DND-41 (cell line): ENCODE results near the gene PDLIM1.

Experiments
- ATAC-seq: fragments of 200-7000 bp; cut with Tn5 transposase; 3 replicates; pipeline ENCODE4 v1.9.1; 2021; ENCODE audit warnings: low read depth; ENCODE audit not compliant: insufficient read depth
- DNase-seq: peaks from one replicate; pipeline ENCODE4 v3.0.0-alpha.2; 2020
- H2AFZ ChIP-seq: 2 replicates; pipeline ENCODE4 v1.6.0; 2012; ENCODE audit warnings: low read depth, low read length
- H3K27ac ChIP-seq: 2 replicates; pipeline ENCODE4 v1.5.1; 2012; ENCODE audit warnings: low read length, inconsistent platforms
- H3K27me3 ChIP-seq: fragments of 200-600 bp; sonication (generic); 2 replicates; pipeline ENCODE4 v1.6.0; 2012; ENCODE audit warnings: low read length, mild to moderate bottlenecking, inconsistent platforms; ENCODE audit not compliant: insufficient read depth, poor library complexity
- H3K36me3 ChIP-seq: 2 replicates; pipeline ENCODE4 v1.5.1; 2012; ENCODE audit warnings: low read length, inconsistent platforms; ENCODE audit not compliant: insufficient read depth
- H3K4me1 ChIP-seq: 2 replicates; pipeline ENCODE4 v1.5.1; 2012; ENCODE audit warnings: mild to moderate bottlenecking, low read length; ENCODE audit not compliant: insufficient read depth
- H3K4me2 ChIP-seq: 2 replicates; pipeline ENCODE4 v1.6.0; 2012; ENCODE audit warnings: mild to moderate bottlenecking, moderate library complexity, low read length, inconsistent platforms; ENCODE audit not compliant: insufficient read depth
- H3K4me3 ChIP-seq, 2 experiments: fragments of 200-600 bp in 1 of 2; shearing (Covaris generic) in 1 of 2; 2 replicates each; pipeline ENCODE4 v1.5.1; 2012 to 2016; ENCODE audit warnings: inconsistent platforms in 2 of 2, low read length in 2 of 2, mild to moderate bottlenecking in 2 of 2, low read depth in 1 of 2, moderate library complexity in 1 of 2
- H3K79me2 ChIP-seq: 2 replicates; pipeline ENCODE4 v1.6.0; 2012; ENCODE audit warnings: low read length, inconsistent platforms; ENCODE audit not compliant: insufficient read depth
- H3K9ac ChIP-seq: 2 replicates; pipeline ENCODE4 v1.6.0; 2012; ENCODE audit warnings: low read depth, mild to moderate bottlenecking, inconsistent platforms, low read length, moderate library complexity
- H3K9me3 ChIP-seq: 2 replicates; pipeline ENCODE4 v1.5.1; 2012; ENCODE audit warnings: low read length, moderate library complexity, mild to moderate bottlenecking, inconsistent platforms; ENCODE audit not compliant: insufficient read depth, severe bottlenecking
- H4K20me1 ChIP-seq: 2 replicates; pipeline ENCODE4 v1.6.0; 2012; ENCODE audit warnings: low read length; ENCODE audit not compliant: insufficient read depth
- EZH2 ChIP-seq: IDR thresholded peaks from 3 replicates; pipeline ENCODE4 v1.6.1; 2012; ENCODE audit warnings: borderline replicate concordance, low read depth, mild to moderate bottlenecking, moderate library complexity, low read length, inconsistent platforms; ENCODE audit not compliant: severe bottlenecking
- TF ChIP-seq, protein P1 (sequence below): IDR thresholded peaks from 2 replicates; pipeline ENCODE4 v1.5.1; 2012; ENCODE audit warnings: borderline replicate concordance, low read length, moderate library complexity, mild to moderate bottlenecking; ENCODE audit not compliant: poor library complexity, severe bottlenecking; ENCODE audit errors: extremely low read depth

The PDLIM1 gene

DNA sequence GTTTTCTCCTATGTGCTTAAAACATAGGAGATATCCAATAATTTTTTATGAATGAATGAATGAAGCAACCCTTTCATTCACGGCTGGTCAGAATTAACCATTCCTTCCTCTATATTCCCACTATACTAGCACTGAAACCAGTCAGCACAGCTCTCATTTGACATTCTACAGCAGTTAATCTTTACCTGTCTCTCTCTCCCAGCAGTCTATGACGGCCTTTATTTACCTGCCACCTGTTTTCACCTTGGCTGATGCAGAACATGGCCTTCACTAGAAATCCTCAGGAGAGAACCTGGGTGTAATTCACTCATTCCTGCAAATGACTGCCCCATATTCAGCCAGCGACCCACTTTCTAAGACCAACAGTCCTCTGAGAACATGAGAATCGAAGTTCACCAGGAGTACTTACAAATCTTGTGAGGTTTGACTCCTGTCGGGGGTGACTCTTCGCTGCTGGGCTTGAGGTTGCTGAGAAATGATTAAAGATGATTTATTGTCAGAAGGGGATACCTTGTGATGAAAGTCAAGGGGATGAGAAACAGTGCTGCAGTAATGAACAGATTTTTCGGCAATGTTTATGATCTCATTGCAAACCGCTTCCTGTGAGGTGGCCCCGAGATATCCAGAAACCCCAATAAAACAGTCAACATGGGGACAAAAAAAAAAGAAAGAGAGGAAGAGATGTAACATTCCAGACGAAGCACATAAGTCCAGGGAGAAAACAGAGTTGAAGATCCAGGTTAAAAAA, 30.9 kb upstream of the PDLIM1 start:
- Histone ChIP-seq H3K79me2 (no peaks in the 10 kb centered on the region), H3K27me3 (peaks cover 3% of the 10 kb centered on the region), H3K9me3 (no peaks in the 10 kb centered on the region), H3K36me3 (no peaks in the 10 kb centered on the region), H4K20me1 (no peaks in the 10 kb centered on the region), H3K27ac (no peak overlapping the region), H3K4me2 (no peak overlapping the region), H3K4me3 (no peak overlapping the region), H3K4me1 (no peaks in the 10 kb centered on the region), H3K9ac (no peak overlapping the region), H2AFZ (no peak overlapping the region)
- DNase-seq, result no peak
- TF ChIP-seq, protein P1, sequence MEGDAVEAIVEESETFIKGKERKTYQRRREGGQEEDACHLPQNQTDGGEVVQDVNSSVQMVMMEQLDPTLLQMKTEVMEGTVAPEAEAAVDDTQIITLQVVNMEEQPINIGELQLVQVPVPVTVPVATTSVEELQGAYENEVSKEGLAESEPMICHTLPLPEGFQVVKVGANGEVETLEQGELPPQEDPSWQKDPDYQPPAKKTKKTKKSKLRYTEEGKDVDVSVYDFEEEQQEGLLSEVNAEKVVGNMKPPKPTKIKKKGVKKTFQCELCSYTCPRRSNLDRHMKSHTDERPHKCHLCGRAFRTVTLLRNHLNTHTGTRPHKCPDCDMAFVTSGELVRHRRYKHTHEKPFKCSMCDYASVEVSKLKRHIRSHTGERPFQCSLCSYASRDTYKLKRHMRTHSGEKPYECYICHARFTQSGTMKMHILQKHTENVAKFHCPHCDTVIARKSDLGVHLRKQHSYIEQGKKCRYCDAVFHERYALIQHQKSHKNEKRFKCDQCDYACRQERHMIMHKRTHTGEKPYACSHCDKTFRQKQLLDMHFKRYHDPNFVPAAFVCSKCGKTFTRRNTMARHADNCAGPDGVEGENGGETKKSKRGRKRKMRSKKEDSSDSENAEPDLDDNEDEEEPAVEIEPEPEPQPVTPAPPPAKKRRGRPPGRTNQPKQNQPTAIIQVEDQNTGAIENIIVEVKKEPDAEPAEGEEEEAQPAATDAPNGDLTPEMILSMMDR, result no peak
- no peak for TF ChIP-seq EZH2
- no peak for ATAC-seq

GRCh38 chr10:95319239-95319638, 28.4 kb upstream of the PDLIM1 start:
- Histone ChIP-seq H3K4me1 (no peaks in the 10 kb centered on the region), H2AFZ (no peak overlapping the region), H3K9me3 (no peaks in the 10 kb centered on the region), H3K27me3 (peaks cover 2% of the 10 kb centered on the region), H3K27ac (no peak overlapping the region), H3K79me2 (no peaks in the 10 kb centered on the region), H3K4me2 (no peak overlapping the region), H4K20me1 (no peaks in the 10 kb centered on the region), H3K4me3 (no peak overlapping the region), H3K36me3 (no peaks in the 10 kb centered on the region), H3K9ac (no peak overlapping the region)
- ATAC-seq, result no peak
- no peak for DNase-seq
- TF ChIP-seq, protein P1, result no peak
- no peak for TF ChIP-seq EZH2

GRCh38 chr10:95315509-95315908, 24.7 kb upstream of the PDLIM1 start:
- DNase-seq (no peak), ATAC-seq (no peak)
- H4K20me1 ChIP-seq, result no peaks in the 10 kb centered on the region

More at GRCh38 chr10:95315509-95315908, 24.7 kb upstream of the PDLIM1 start:
- H3K4me1 ChIP-seq, result no peaks in the 10 kb centered on the region
- no peak overlapping the region for H3K4me3 ChIP-seq
- H3K4me2 ChIP-seq, result no peak overlapping the region
- no peak overlapping the region for H2AFZ ChIP-seq
- H3K27me3 ChIP-seq, result peaks cover 5% of the 10 kb centered on the region
- no peaks in the 10 kb centered on the region for H3K9me3 ChIP-seq
- no peak for TF ChIP-seq EZH2
- TF ChIP-seq, protein P1, result no peak
- no peaks in the 10 kb centered on the region for H3K79me2 ChIP-seq
- H3K36me3 ChIP-seq, result no peaks in the 10 kb centered on the region
- H3K9ac ChIP-seq, result no peak overlapping the region
- H3K27ac ChIP-seq, result no peak overlapping the region
